ENCODE results near the gene MYH3.

- TF ChIP-seq CTCF (IDR thresholded peaks at IDR 0.05), result peak; percentile 37 to 77 (median 75)
- TF ChIP-seq POLR2AphosphoS5 (IDR thresholded peaks at IDR 0.05), result no peak
These were observed 38.9 kb downstream of the MYH3 start for GRCh38 chr17:10618202-10618635.

Measured in sigmoid colon (tissue), 4 donors.